GM18870 (cell line): ENCODE measurements around the gene PARD3.
"Not testable (repeated sequence)": the region's sequence is repeated elsewhere in the genome, so short reads cannot be mapped to it uniquely, and the experiment has no call there.

Source experiments
- ATAC-seq: cut with Tn5 transposase; IDR thresholded peaks from one replicate; pipeline ENCODE4 v1.9.1; 2021; ENCODE audit warnings: moderate library complexity; ENCODE audit not compliant: unreplicated experiment

The PARD3 gene

DNA sequence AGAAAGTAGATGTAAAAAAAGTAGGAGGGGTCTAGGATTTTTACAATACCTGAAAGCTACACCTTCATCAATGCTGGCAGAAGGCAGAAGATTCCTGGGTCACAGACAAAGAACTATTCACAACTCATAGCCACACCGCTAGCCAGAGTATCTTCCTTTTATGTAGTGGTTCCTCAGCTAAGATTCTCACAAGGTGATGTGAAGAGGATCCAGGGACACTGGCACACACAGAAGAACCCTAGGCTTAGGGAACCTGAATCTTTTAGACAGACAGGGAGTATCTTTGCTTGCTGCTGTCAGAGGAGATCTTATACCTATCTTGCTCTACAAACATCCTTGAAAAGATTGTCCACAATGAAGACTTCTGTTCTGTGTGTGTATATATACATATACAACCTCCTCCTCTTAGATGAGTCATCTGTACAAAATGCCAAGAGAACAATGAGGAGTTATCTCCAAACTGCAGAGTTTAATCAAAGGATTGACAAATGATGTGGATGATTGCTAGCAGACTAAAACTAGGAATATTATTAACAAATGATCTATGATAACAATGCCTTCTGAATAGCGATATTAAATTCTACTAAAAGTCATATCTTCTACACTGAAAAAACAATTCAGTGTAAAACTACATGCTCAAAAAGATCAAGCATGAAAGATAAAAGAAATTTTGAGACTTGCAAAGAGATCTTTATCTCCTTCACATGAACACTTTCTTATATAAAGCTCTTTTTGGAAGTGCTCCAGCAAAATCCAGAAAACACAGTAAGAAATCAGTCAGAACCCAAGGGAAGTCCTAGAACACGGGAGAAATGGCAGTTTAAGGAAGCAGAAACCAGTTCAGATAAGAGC lies 409.3 kb downstream of the PARD3 start:
- ATAC-seq: no peak

DNA sequence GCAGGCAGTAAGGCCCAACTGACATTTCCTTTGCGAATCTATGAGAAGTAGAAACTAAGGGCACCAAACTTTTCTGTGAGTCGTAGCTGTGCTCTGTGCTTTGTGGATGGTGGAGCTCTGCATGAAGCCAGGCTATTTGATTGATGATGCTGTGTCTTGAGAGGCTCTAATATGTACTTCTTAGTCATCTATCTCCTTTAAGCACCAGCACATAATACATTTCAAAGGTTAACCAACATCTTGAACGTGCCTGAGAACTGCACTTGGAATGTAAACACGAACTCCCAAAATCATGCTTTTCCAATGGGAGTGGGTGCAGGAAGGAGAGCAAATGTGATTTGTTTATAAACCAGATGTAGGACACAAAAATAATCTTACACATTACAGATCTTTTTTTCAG lies 411.6 kb downstream of the PARD3 start:
- ATAC-seq: no peak

GRCh38 chr10:34400075-34400474 lies 415.0 kb downstream of the PARD3 start:
- no peak for ATAC-seq

DNA sequence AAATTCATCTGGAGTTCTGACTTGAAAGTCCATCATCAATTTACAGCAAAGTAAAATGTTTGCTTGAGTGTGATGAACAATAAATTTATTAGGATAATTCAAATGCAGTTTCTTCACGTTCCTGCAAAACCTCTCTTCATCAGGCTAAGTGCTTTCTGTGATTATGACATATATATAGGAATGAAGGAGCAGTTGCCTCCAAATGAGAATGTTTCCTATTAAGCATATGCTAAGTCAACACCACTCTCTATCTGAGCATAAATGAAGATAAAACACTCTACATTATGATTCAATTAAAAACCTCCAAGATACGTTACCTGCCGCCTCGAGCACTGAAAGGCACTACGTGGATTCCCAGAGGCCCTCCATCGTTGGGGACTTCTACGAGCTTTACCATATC lies 416.1 kb downstream of the PARD3 start:
- ATAC-seq: no peak

- no peak for ATAC-seq
Measured at GRCh38 chr10:34397324-34397723, 417.8 kb downstream of the PARD3 start.

DNA sequence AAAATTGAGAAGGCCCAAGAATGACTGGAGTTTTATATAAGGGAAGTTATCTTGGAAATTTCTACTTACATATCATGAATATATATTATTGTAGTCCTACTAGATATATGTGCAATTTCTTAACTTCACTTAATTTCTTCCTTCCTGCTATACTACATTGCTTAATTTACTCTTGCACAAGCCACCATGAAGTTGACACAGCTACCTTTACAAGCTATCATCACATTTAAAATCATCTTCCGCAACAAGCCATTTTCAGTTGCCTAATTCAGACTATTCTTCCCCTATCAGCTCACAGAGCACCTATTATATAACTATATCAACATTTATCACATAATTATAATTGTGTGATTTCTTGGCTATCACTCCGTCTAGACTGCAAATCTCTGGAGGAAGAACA lies 418.4 kb downstream of the PARD3 start:
- no peak for ATAC-seq

DNA sequence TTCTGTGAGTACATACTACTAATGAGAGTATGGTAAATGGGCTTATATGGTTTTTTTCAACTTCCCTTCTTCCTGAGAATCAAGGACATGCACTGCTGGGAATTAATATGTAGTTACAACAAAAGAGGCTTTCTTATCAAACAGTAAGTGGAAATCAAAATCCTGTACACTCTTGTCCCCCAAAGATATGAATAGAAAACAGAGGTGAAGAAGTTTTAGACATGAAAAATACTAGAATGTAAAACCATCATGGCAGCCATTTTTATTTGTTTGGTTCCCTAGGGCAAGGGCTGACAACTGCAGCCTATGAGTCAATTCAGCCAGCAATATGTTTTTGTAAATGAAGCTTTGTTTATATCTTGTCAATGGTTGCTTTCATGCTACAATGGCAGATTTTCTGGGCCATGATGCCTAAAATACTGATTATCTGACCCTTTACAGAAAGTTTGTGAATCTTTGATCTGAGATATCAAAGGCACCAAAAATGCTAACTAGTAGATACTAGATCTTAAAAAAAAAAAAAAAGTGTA lies 422.4 kb downstream of the PARD3 start:
- ATAC-seq: no peak

DNA sequence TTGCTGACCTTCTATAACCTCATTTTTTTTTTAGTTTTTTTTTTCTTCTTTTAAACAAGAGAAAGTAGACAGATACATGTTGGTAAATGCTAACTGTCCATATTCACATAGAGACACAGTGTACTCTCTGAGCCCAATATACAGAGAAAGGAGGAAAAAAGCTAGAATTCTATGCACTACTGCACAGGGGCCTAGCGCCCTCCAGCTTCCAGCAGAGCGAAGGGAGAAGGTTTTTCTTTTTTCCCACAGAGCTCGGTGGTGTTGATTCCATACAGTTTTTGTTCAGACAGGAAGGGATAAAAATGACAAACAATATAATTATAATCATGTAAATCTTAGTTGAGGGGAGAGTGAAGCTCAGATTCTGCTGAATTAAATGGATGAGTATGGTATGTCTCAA lies 423.9 kb downstream of the PARD3 start:
- not testable (repeated sequence) for ATAC-seq

- no peak for ATAC-seq
Measured at GRCh38 chr10:34389801-34390200, 425.3 kb downstream of the PARD3 start.

DNA sequence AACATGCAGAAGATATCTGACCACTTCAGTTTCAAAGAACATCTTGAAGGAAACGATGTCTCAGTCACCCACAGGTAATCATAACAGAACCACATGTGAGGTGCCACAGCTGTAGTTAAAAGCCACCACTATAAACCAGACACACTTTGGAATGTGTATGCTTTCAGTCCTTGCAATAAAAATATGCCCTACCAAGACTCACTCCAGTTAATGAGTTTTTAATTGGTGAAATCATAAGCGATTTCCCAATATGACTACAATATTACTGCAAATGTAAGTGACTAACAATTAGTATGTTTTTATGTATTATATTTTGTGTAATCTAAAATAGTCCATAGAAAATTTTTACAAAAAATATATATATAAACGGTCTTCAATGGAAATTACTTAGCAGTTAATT lies 428.2 kb downstream of the PARD3 start:
- ATAC-seq: no peak

- no peak for ATAC-seq
Measured at GRCh38 chr10:34384372-34384771, 430.7 kb downstream of the PARD3 start.

DNA sequence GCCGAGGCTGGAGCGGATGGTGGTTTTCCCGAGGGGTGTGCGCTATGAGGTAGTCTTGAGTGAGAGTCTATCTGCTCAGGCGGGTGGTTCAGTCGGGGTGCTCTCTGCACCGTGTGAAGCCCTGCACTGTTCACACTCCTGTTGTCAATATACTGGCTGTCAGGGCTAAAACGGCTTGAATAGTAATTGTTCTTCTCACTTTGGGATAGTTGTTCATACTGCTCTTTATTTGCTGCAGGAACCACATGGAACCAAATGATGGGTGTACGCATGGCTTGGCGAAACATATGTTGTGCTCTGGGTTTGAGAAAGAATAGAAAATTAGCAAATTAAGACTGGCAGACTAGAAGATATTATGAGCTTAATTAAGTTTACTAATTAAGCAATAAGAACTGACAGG lies 432.5 kb downstream of the PARD3 start:
- no peak for ATAC-seq

GRCh38 chr10:34380856-34381255 lies 434.2 kb downstream of the PARD3 start:
- no peak for ATAC-seq

- no peak for ATAC-seq
Measured at GRCh38 chr10:34378297-34378696, 436.8 kb downstream of the PARD3 start.

GRCh38 chr10:34377833-34378232 lies 437.3 kb downstream of the PARD3 start:
- ATAC-seq: no peak

DNA sequence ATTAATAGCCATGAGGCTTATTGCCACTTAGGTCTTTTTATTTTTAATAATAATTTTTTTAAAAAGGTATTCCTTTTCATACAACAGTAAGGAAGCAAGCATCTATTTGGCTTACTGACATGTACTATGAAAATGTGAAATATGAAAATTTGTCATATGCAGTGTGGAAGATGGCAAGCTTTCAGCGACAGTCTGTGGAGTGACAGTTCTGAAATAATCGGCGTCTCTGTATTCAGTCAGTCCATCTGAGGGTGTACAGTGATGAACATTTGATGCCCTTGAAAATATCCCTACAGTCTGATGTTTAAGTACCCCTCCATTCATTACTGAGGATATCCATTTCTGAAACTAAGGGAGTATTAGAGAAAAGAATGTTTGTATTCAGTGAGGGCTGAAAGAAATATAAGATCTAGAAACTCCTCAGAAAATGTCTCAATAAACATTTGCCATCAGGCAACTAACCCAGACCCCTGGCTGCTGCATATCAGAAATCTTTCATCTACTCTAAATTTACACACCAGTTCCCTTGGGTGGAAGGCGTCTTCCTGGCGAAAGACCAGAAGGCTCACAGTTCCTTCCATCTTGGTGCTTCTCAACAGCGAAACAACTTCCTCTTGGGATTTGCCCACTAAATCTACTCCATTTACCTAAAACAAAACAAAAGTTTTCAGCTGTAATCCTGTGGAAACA lies 440.6 kb downstream of the PARD3 start:
- ATAC-seq: no peak

GRCh38 chr10:34373211-34373610 lies 441.9 kb downstream of the PARD3 start:
- no peak for ATAC-seq

DNA sequence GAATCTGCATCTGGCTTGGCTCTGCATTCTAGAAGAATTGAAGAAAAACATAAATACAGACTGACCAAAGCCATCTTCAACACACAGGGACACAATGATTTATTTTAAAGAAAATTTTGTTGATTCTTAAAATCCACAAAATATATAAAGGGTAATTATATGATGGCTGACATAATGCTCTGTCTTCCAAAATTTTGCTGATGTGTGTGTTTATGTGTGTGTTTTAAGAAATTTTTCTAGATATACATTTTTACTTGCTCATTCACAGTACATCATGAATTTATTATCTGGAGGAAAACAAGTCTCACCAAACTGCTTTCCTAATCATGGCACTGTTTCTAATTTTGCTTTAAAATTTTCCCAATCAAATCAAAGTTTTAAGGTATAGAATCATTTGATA lies 442.6 kb downstream of the PARD3 start:
- no peak for ATAC-seq

- ATAC-seq: no peak
Measured at GRCh38 chr10:34370126-34370525, 445.0 kb downstream of the PARD3 start.

- no peak for ATAC-seq
Measured at GRCh38 chr10:34369120-34369519, 446.0 kb downstream of the PARD3 start.

DNA sequence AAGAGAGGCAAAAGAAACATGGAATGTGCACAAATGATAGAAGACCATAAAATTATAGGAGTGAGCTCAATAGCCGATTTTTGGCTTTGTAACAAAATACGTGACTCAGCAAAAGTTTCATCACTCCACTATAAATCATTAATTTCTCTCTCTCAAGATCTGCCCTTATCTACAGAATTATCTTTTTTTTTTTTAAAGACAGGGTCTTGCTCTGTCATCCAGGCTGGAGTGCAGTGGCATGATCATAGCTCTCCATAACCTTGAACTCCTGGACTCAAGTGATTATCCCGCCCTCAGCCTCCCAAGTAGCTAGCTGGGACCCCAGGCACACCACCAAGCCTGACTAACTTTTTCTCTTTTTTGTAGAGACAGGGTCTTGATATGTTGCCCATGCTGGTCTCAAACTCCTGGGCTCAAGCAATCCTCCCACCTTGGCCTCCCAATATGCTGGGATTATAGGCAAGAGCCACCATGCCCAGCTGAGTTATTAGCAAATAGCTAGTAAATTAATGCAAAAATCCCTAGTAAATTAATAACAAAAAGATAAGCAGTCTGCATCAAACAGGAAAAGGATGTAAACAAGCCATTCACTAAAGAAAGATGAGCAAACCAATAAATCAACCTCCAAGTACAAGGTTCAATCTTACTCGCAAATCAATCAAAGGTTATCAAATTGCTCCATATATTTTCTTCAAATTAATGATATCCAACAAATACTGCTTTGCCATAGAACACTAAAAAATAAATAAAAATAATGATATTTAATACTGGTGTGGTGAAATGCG lies 450.7 kb downstream of the PARD3 start:
- no peak for ATAC-seq
